IPS-20b (cell line): Measurements from ENCODE around the gene LSM2.

ENCODE experiments used
- H3K27ac ChIP-seq: one replicate; pipeline ENCODE4 v1.5.1; 2013; ENCODE audit warnings: low read length
- H3K27me3 ChIP-seq: 2 replicates; pipeline ENCODE4 v1.6.1; 2013; ENCODE audit warnings: mild to moderate bottlenecking, low read length, inconsistent platforms; ENCODE audit not compliant: insufficient read depth
- H3K36me3 ChIP-seq: 2 replicates; pipeline ENCODE4 v1.6.1; 2013; ENCODE audit warnings: low read depth, mild to moderate bottlenecking, inconsistent platforms, low read length, moderate library complexity; ENCODE audit not compliant: insufficient read depth
- H3K4me1 ChIP-seq: 2 replicates; pipeline ENCODE4 v1.6.1; 2013; ENCODE audit warnings: mild to moderate bottlenecking, control low read depth, inconsistent platforms, low read length, moderate library complexity; ENCODE audit not compliant: insufficient read depth
- H3K4me3 ChIP-seq: 2 replicates; pipeline ENCODE4 v1.5.1; 2013; ENCODE audit warnings: mild to moderate bottlenecking, low read length, inconsistent platforms
- H3K9ac ChIP-seq: 2 replicates; pipeline ENCODE4 v1.6.1; 2013; ENCODE audit warnings: low read depth, mild to moderate bottlenecking, inconsistent platforms, low read length, moderate library complexity
- H3K9me3 ChIP-seq: 2 replicates; pipeline ENCODE4 v1.6.1; 2013; ENCODE audit warnings: mild to moderate bottlenecking, low read depth, low read length, inconsistent platforms; ENCODE audit not compliant: insufficient read depth

LSM2 gene

GRCh38 chr6:31758281-31758680, 48.5 kb downstream of the LSM2 start:
- Histone ChIP-seq H3K4me3 (no peak overlapping the region), H3K9me3 (no peaks in the 10 kb centered on the region), H3K36me3 (peaks cover 21% of the 10 kb centered on the region), H3K4me1 (peaks cover 2% of the 10 kb centered on the region; the same call in 1 of the 2 replicates), H3K27me3 (no peaks in the 10 kb centered on the region), H3K27ac (no peak overlapping the region), H3K9ac (no peak overlapping the region)

GRCh38 chr6:31752739-31753319, 53.9 kb downstream of the LSM2 start:
- Histone ChIP-seq H3K27ac (no peak overlapping the region), H3K27me3 (no peaks in the 10 kb centered on the region), H3K4me1 (no peaks in the 10 kb centered on the region), H3K9me3 (no peaks in the 10 kb centered on the region), H3K9ac (no peak overlapping the region), H3K36me3 (peaks cover 5% of the 10 kb centered on the region; the same call in 1 of the 2 replicates), H3K4me3 (no peak overlapping the region)

- Histone ChIP-seq H3K4me1 (no peaks in the 10 kb centered on the region), H3K36me3 (peaks cover 9% of the 10 kb centered on the region; the same call in 1 of the 2 replicates), H3K9ac (no peak overlapping the region), H3K27me3 (no peaks in the 10 kb centered on the region), H3K27ac (no peak overlapping the region), H3K4me3 (no peak overlapping the region), H3K9me3 (no peaks in the 10 kb centered on the region)
Observed at GRCh38 chr6:31750411-31751022, 56.2 kb downstream of the LSM2 start.

- Histone ChIP-seq H3K9me3 (no peaks in the 10 kb centered on the region), H3K36me3 (peaks cover 9% of the 10 kb centered on the region; the same call in 1 of the 2 replicates), H3K27me3 (no peaks in the 10 kb centered on the region), H3K27ac (no peak overlapping the region), H3K4me1 (no peaks in the 10 kb centered on the region), H3K4me3 (no peak overlapping the region), H3K9ac (no peak overlapping the region)
Observed at GRCh38 chr6:31749301-31750036, 57.3 kb downstream of the LSM2 start.
